C4-2B (cell line): Measurements from ENCODE around the gene NKX1-1.

ENCODE experiments used
- CTCF ChIP-seq: fragments of 450-650 bp; conservative IDR thresholded peaks from 2 replicates; pipeline ENCODE4 v1.5.1; 2017; ENCODE audit warnings: mild to moderate bottlenecking
- ZFX ChIP-seq: fragments of 450-650 bp; IDR thresholded peaks from 2 replicates; pipeline ENCODE4 v1.6.1; 2017

- TF ChIP-seq CTCF, result no peak
- TF ChIP-seq ZFX, result no peak
These were observed 427 bp downstream of the NKX1-1 start for GRCh38 chr4:1405636-1406393.
